HG02852 (cell line): ENCODE data around the gene MCU.

Experiments
- ATAC-seq: cut with Tn5 transposase; IDR thresholded peaks from one replicate; pipeline ENCODE4 v1.9.1; 2021; ENCODE audit warnings: mild to moderate bottlenecking, moderate library complexity; ENCODE audit not compliant: unreplicated experiment

MCU gene

GRCh38 chr10:72834183-72834825 lies 142.4 kb downstream of the MCU start:
- ATAC-seq, result no peak

- ATAC-seq, result no peak
Observed at GRCh38 chr10:72840319-72840718, 148.4 kb downstream of the MCU start.

GRCh38 chr10:72841487-72841886 lies 149.5 kb downstream of the MCU start:
- no peak for ATAC-seq

GRCh38 chr10:72842164-72842563 lies 150.2 kb downstream of the MCU start:
- no peak for ATAC-seq

GRCh38 chr10:72846238-72846637 lies 154.3 kb downstream of the MCU start:
- no peak for ATAC-seq

- ATAC-seq, result no peak
Observed at GRCh38 chr10:72847681-72848080, 155.7 kb downstream of the MCU start.

GRCh38 chr10:72850861-72851260 lies 158.9 kb downstream of the MCU start:
- ATAC-seq, result no peak

GRCh38 chr10:72851509-72851908 lies 159.6 kb downstream of the MCU start:
- no peak for ATAC-seq

- no peak for ATAC-seq
Observed at GRCh38 chr10:72852508-72852907, 160.6 kb downstream of the MCU start.

GRCh38 chr10:72855129-72855528 lies 163.2 kb downstream of the MCU start:
- ATAC-seq, result no peak

- no peak for ATAC-seq
Observed at GRCh38 chr10:72855790-72856189, 163.8 kb downstream of the MCU start.

- no peak for ATAC-seq
Observed at GRCh38 chr10:72858067-72858466, 166.1 kb downstream of the MCU start.

- ATAC-seq, result no peak
Observed at GRCh38 chr10:72862957-72863356, 171.0 kb downstream of the MCU start.

GRCh38 chr10:72875250-72876055 lies 183.5 kb downstream of the MCU start:
- no peak for ATAC-seq

GRCh38 chr10:72879245-72879644 lies 187.3 kb downstream of the MCU start:
- no peak for ATAC-seq

- ATAC-seq, result no peak
Observed at GRCh38 chr10:72881291-72881690, 189.3 kb downstream of the MCU start.

GRCh38 chr10:72883861-72884260 lies 191.9 kb downstream of the MCU start:
- ATAC-seq, result no peak

GRCh38 chr10:72885953-72886352 lies 194.0 kb downstream of the MCU start:
- ATAC-seq, result no peak

- ATAC-seq, result no peak
Observed at GRCh38 chr10:72886621-72887020, 194.7 kb downstream of the MCU start.

- ATAC-seq, result no peak
Observed at GRCh38 chr10:72887043-72887442, 195.1 kb downstream of the MCU start.

GRCh38 chr10:72888151-72888638 lies 196.3 kb downstream of the MCU start:
- ATAC-seq, result no peak

GRCh38 chr10:72889391-72889831 lies 197.5 kb downstream of the MCU start:
- ATAC-seq, result no peak
